Caco-2 (cell line): ENCODE data around the gene SLC38A9. TPM values are rescaled to one million over a fixed set of nuclear protein-coding genes. Genes with fewer than 3 reads are reported as not detected.
A peak's percentile ranks its signal among the peaks of the same experiment; 100 is the strongest.

ENCODE experiments used
- BruUV-seq: library from RNA; stranded (reverse); fragments of 400-500 nt; replicated peaks from 2 replicates; lab custom pipeline; 2021; lab: Mats Ljungman, UMichigan
- CTCF ChIA-PET: fragments of 300-600 bp; sonication (Branson Sonifier 250); formaldehyde crosslinking; loops from one replicate; lab custom pipeline; 2022; ENCODE audit warnings: antibody characterized with exemption; lab: Charles Lee
- POLR2A ChIA-PET: fragments of 300-600 bp; sonication (Branson Sonifier 250); formaldehyde crosslinking; loops from one replicate; lab custom pipeline; 2022; ENCODE audit warnings: antibody characterized with exemption; lab: Charles Lee
- DNase-seq, 2 experiments: peaks; one replicate each; pipeline versions ENCODE4 v3.0.0 to v3.0.0-alpha.2; 2020 to 2022
- H3K27me3 ChIP-seq: replicated peaks from 2 replicates; pipeline ENCODE4 v1.6.0; 2011; ENCODE audit warnings: low read length; ENCODE audit not compliant: control insufficient read depth, insufficient read depth
- H3K36me3 ChIP-seq: 2 replicates; pipeline ENCODE4 v1.5.1; 2011; ENCODE audit warnings: low read length; ENCODE audit not compliant: control insufficient read depth, insufficient read depth
- H3K4me1 ChIP-seq: fragments of 250-450 bp; sonication (Bioruptor Pico); 2 replicates; pipeline ENCODE4 v1.5.1; 2020; ENCODE audit warnings: mild to moderate bottlenecking
- H3K4me3 ChIP-seq: 2 replicates; pipeline ENCODE4 v1.5.1; 2011; ENCODE audit warnings: low read depth, mild to moderate bottlenecking, control low read depth, low read length
- H3K9me3 ChIP-seq: fragments of 250-450 bp; sonication (Bioruptor Pico); 2 replicates; pipeline ENCODE4 v1.5.1; 2020; ENCODE audit warnings: mild to moderate bottlenecking, moderate library complexity
- H3K27ac Mint-ChIP-seq: one replicate; pipeline ENCODE4 v1.8.0; 2022; ENCODE audit warnings: mixed read lengths; ENCODE audit not compliant: unreplicated experiment
- H3K27me3 Mint-ChIP-seq: one replicate; pipeline ENCODE4 v1.8.0; 2022; ENCODE audit warnings: mixed read lengths; ENCODE audit not compliant: insufficient read depth, unreplicated experiment
- H3K36me3 Mint-ChIP-seq: one replicate; pipeline ENCODE4 v1.8.0; 2022; ENCODE audit warnings: mild to moderate bottlenecking, mixed read lengths; ENCODE audit not compliant: insufficient read depth, unreplicated experiment
- H3K4me1 Mint-ChIP-seq: one replicate; pipeline ENCODE4 v1.8.0; 2022; ENCODE audit warnings: low read depth, mixed read lengths; ENCODE audit not compliant: unreplicated experiment
- H3K4me3 Mint-ChIP-seq: one replicate; pipeline ENCODE4 v1.8.0; 2022; ENCODE audit warnings: mild to moderate bottlenecking, moderate library complexity, mixed read lengths; ENCODE audit not compliant: unreplicated experiment
- H3K9me3 Mint-ChIP-seq: one replicate; pipeline ENCODE4 v1.8.0; 2022; ENCODE audit warnings: mixed read lengths; ENCODE audit not compliant: unreplicated experiment
- intact Hi-C: fragments of 100-400 bp; cut with micrococcal nuclease; formaldehyde crosslinking; loops from one replicate; pipeline ENCODE4 v1.10.0; 2022; ENCODE audit not compliant: unreplicated experiment
- total RNA-seq: library from RNA; stranded (reverse); gene quantifications from 2 replicates; pipeline ENCODE4 v1.2.3, GENCODE V29; 2022
- TF ChIP-seq, protein P1 (sequence below), 2 experiments: fragments of 200-600 bp in 1 of 2; IDR thresholded peaks; 1 replicate in 1 of 2; 2 replicates in 1 of 2; pipeline versions ENCODE4 v1.5.1 to v1.8.0; 2011 to 2022; ENCODE audit warnings: antibody characterized with exemption in 1 of 2, control low read depth in 1 of 2, inconsistent platforms in 1 of 2, low read depth in 1 of 2, low read length in 1 of 2, mild to moderate bottlenecking in 1 of 2, moderate library complexity in 1 of 2; ENCODE audit not compliant: insufficient read depth in 1 of 2, severe bottlenecking in 1 of 2, unreplicated experiment in 1 of 2

SLC38A9 gene
- total RNA-seq, 1 experiment from 2014 or later = 66.9 TPM

DNA sequence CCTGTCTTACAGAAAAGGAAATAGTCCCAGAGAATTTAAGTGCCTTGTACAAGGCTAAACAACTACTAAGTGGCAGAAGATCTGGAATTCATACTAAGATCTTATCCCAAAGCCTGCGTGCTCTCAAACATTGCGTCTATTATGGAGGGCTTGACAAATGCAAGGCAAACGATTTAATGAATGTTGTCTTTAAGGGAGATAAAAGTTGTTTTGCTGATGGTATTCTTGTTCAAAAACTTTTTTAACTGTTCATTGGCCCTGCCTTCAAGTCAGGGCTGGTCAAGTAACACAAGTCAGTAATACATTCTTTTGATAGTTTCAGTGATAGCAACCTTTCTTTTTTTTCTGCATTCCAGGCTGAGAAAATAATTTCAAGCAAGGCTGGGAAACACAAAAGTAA lies 1.7 kb upstream of the SLC38A9 start:
- peaks cover 27% of the 10 kb centered on the region for H3K9me3 Mint-ChIP-seq
- H3K4me1 Mint-ChIP-seq = peaks cover 6% of the 10 kb centered on the region
- POLR2A ChIA-PET = interaction anchor here (0.7 kb wide), 1 partner anchor 326 kb away, joined by 4 read pairs; no protein-coding TSS in a partner anchor
- intact Hi-C loops = loop anchor here (5.0 kb wide), 1 partner anchor 488 kb away; no protein-coding TSS in a partner anchor
- H3K4me3 ChIP-seq = no peak overlapping the region
- no peaks in the 10 kb centered on the region for H3K27me3 Mint-ChIP-seq
- H3K27ac Mint-ChIP-seq = no peak overlapping the region
- H3K4me1 ChIP-seq = peaks cover 11% of the 10 kb centered on the region
- H3K36me3 Mint-ChIP-seq = peaks cover 14% of the 10 kb centered on the region
- no peaks in the 10 kb centered on the region for H3K27me3 ChIP-seq
- no peak for DNase-seq
- no peak overlapping the region for H3K4me3 Mint-ChIP-seq
- CTCF ChIA-PET = no interaction called here
- TF ChIP-seq, protein P1, sequence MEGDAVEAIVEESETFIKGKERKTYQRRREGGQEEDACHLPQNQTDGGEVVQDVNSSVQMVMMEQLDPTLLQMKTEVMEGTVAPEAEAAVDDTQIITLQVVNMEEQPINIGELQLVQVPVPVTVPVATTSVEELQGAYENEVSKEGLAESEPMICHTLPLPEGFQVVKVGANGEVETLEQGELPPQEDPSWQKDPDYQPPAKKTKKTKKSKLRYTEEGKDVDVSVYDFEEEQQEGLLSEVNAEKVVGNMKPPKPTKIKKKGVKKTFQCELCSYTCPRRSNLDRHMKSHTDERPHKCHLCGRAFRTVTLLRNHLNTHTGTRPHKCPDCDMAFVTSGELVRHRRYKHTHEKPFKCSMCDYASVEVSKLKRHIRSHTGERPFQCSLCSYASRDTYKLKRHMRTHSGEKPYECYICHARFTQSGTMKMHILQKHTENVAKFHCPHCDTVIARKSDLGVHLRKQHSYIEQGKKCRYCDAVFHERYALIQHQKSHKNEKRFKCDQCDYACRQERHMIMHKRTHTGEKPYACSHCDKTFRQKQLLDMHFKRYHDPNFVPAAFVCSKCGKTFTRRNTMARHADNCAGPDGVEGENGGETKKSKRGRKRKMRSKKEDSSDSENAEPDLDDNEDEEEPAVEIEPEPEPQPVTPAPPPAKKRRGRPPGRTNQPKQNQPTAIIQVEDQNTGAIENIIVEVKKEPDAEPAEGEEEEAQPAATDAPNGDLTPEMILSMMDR (IDR thresholded peaks at IDR 0.05; ENCODE audit: insufficient read depth in 1 of 2, low read depth in 1 of 2, low read length in 1 of 2, severe bottlenecking in 1 of 2, unreplicated experiment in 1 of 2) = no peak
- BruUV-seq = no TSS peak
- no peaks in the 10 kb centered on the region for H3K36me3 ChIP-seq
- H3K9me3 ChIP-seq = no peaks in the 10 kb centered on the region; the same call in 1 of the 2 replicates

DNA sequence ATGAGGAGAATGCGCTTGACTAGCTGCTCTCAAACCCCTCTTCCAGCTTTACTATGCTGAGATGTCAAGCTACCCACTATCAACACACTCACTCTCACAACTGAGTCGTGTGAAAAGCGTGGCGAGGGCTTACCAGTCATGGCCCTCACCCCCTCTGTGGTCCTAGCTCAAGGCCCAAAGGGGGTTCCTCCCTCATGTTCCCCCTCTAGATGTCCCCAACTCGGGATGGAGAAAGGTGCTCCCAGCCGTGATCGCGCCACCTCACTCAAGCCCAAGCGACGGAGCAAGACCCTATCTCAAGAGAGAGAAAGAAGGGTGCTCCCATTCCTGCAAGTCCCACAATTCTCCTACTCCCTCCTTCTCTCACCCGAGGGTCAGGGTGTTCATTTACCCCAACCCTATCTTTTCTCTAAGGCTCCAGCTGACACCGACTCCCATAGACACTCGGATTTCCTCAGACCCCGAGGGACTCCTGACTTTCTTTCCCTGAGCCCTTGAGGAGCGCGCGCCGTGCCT lies 559 bp downstream of the SLC38A9 start:
- peak in 1 of 2 experiments; percentile 8 for DNase-seq
- H3K4me3 Mint-ChIP-seq = peak overlapping the region; percentile 100
- H3K4me3 ChIP-seq = peak overlapping the region; percentile 97
- H3K36me3 ChIP-seq = no peaks in the 10 kb centered on the region
- peaks cover 11% of the 10 kb centered on the region for H3K4me1 ChIP-seq
- H3K4me1 Mint-ChIP-seq = peaks cover 6% of the 10 kb centered on the region
- POLR2A ChIA-PET = no interaction called here
- H3K9me3 Mint-ChIP-seq = peaks cover 17% of the 10 kb centered on the region
- peak overlapping the region; percentile 99 for H3K27ac Mint-ChIP-seq
- TF ChIP-seq, protein P1 (IDR thresholded peaks at IDR 0.05; ENCODE audit: insufficient read depth in 1 of 2, low read depth in 1 of 2, low read length in 1 of 2, severe bottlenecking in 1 of 2, unreplicated experiment in 1 of 2) = no peak
- CTCF ChIA-PET = interaction anchor here (0.6 kb wide), 1 partner anchor 1731 kb away, joined by 3 read pairs; no protein-coding TSS in a partner anchor
- intact Hi-C loops = loop anchor here (1.0 to 5.0 kb wide), 2 partner anchors 223 to 491 kb away; no protein-coding TSS in a partner anchor
- H3K27me3 ChIP-seq = no peaks in the 10 kb centered on the region
- peaks cover 15% of the 10 kb centered on the region for H3K36me3 Mint-ChIP-seq
- no peaks in the 10 kb centered on the region for H3K27me3 Mint-ChIP-seq
- TSS peak; percentile 55 for BruUV-seq
- H3K9me3 ChIP-seq = no peaks in the 10 kb centered on the region

DNA sequence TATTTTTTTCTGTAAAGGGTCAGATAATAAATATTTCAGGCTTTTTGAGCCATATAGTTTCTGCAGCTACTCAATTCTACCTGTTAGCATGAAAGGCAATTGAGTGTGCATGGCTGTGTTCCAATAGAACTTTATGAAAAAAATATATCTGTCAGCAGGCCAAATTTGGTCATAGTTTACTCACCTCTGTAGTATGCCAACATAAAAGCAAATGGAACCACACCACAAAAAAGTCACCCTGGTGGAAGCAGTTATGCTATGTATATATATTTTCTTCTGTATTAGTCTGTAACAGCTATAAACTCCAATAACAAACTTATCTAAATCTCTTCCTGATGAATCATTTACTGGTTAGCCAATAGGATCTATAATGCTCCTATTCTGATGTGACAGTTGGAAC lies 3.4 kb downstream of the SLC38A9 start:
- no peaks in the 10 kb centered on the region for H3K27me3 Mint-ChIP-seq
- no peak overlapping the region for H3K27ac Mint-ChIP-seq
- H3K9me3 Mint-ChIP-seq = no peaks in the 10 kb centered on the region
- TF ChIP-seq, protein P1 (IDR thresholded peaks at IDR 0.05; ENCODE audit: insufficient read depth in 1 of 2, low read depth in 1 of 2, low read length in 1 of 2, severe bottlenecking in 1 of 2, unreplicated experiment in 1 of 2) = no peak
- no peak overlapping the region for H3K4me3 Mint-ChIP-seq
- H3K4me1 Mint-ChIP-seq = peaks cover 1% of the 10 kb centered on the region
- intact Hi-C loops = no loop called here
- BruUV-seq = TSS peak; percentile 15
- no peaks in the 10 kb centered on the region for H3K9me3 ChIP-seq
- no peak overlapping the region for H3K4me3 ChIP-seq
- H3K36me3 ChIP-seq = peaks cover 2% of the 10 kb centered on the region; the same call in 1 of the 2 replicates
- ChIA-PET CTCF (no interaction called here), POLR2A (no interaction called here)
- no peaks in the 10 kb centered on the region for H3K27me3 ChIP-seq
- H3K4me1 ChIP-seq = peaks cover under 1% of the 10 kb centered on the region; the same call in 1 of the 2 replicates
- peaks cover 15% of the 10 kb centered on the region for H3K36me3 Mint-ChIP-seq
- DNase-seq = no peak
